Panc1 (cell line): ENCODE measurements around the gene TNPO2. TPM values are rescaled to one million over a fixed set of nuclear protein-coding genes. Genes with fewer than 3 reads are reported as not detected.

ENCODE experiments used
- ATAC-seq: fragments of 200-7000 bp; cut with Tn5 transposase; 2 replicates; pipeline ENCODE4 v1.9.1; 2020; ENCODE audit warnings: mild to moderate bottlenecking, moderate library complexity
- BruUV-seq: library from RNA; stranded (reverse); fragments of 400-500 nt; replicated peaks from 2 replicates; lab custom pipeline; 2021; lab: Mats Ljungman, UMichigan
- CTCF ChIA-PET: fragments of 300-600 bp; sonication (Branson Sonifier 250); formaldehyde crosslinking; loops from one replicate; lab custom pipeline; 2022; ENCODE audit warnings: antibody characterized with exemption; lab: Charles Lee
- POLR2A ChIA-PET: fragments of 300-600 bp; sonication (Branson Sonifier 250); formaldehyde crosslinking; loops from one replicate; lab custom pipeline; 2022; ENCODE audit warnings: antibody characterized with exemption; lab: Charles Lee
- DNase-seq: peaks from one replicate; pipeline ENCODE4 v3.0.0-alpha.2; 2010; ENCODE audit warnings: low read depth, low spot score
- H3K27ac ChIP-seq: 2 replicates; pipeline ENCODE4 v1.5.1; 2011; ENCODE audit warnings: mild to moderate bottlenecking, low read length, inconsistent platforms
- H3K27me3 ChIP-seq: fragments of 200-500 bp; sonication (Bioruptor generic); 2 replicates; pipeline ENCODE4 v1.6.0; 2014; ENCODE audit warnings: low read length, inconsistent platforms; ENCODE audit not compliant: control insufficient read depth, insufficient read depth
- H3K36me3 ChIP-seq: fragments of 200-500 bp; sonication (Bioruptor generic); 2 replicates; pipeline ENCODE4 v1.5.1; 2014; ENCODE audit warnings: inconsistent platforms, mild to moderate bottlenecking, low read length, moderate library complexity; ENCODE audit not compliant: control insufficient read depth, insufficient read depth
- H3K4me1 ChIP-seq: 2 replicates; pipeline ENCODE4 v1.5.1; 2011; ENCODE audit warnings: inconsistent platforms, mild to moderate bottlenecking, low read length, moderate library complexity; ENCODE audit not compliant: control insufficient read depth, insufficient read depth
- H3K4me3 ChIP-seq, 2 experiments: 2 replicates each; pipeline ENCODE4 v1.5.1; 2011 to 2012; ENCODE audit warnings: low read depth in 2 of 2, low read length in 2 of 2, mild to moderate bottlenecking in 2 of 2, inconsistent platforms in 1 of 2, moderate library complexity in 1 of 2
- H3K9me3 ChIP-seq: fragments of 200-500 bp; sonication (Bioruptor generic); 2 replicates; pipeline ENCODE4 v1.5.1; 2014; ENCODE audit warnings: low read depth, mild to moderate bottlenecking, inconsistent platforms, low read length, moderate library complexity; ENCODE audit not compliant: control insufficient read depth, insufficient read depth
- POLR2AphosphoS5 ChIP-seq: IDR thresholded peaks from 2 replicates; pipeline ENCODE4 v1.6.1; 2012; ENCODE audit warnings: mild to moderate bottlenecking, low read depth, low read length, moderate library complexity
- REST ChIP-seq, 2 experiments: IDR thresholded peaks; 2 replicates each; pipeline ENCODE4 v1.6.1; 2011 to 2012; ENCODE audit warnings: low read depth in 2 of 2, control low read depth in 1 of 2, low read length in 1 of 2, mild to moderate bottlenecking in 1 of 2, moderate library complexity in 1 of 2; ENCODE audit not compliant: insufficient read depth in 1 of 2
- SIN3A ChIP-seq: IDR thresholded peaks from 2 replicates; pipeline ENCODE4 v1.6.1; 2012; ENCODE audit warnings: low read depth, mild to moderate bottlenecking, low read length, moderate library complexity, borderline replicate concordance; ENCODE audit not compliant: insufficient read depth
- TCF7L2 ChIP-seq: IDR thresholded peaks from 2 replicates; pipeline ENCODE4 v1.6.1; 2011; ENCODE audit warnings: mild to moderate bottlenecking, low read depth, low read length, inconsistent platforms
- in situ Hi-C: cut with HindIII; loops from 2 replicates; pipeline ENCODE4 v1.10.0; 2016; ENCODE audit warnings: low sequenced_read_pairs, low pct_unique_long_range_greater_than_20kb
- intact Hi-C: fragments of 100-400 bp; cut with micrococcal nuclease; formaldehyde crosslinking; loops from one replicate; pipeline ENCODE4 v1.10.0; 2022; ENCODE audit not compliant: unreplicated experiment
- total RNA-seq: library from RNA; stranded (reverse); gene quantifications from one replicate; pipeline ENCODE4 v1.2.1, GENCODE V29; 2021; ENCODE audit not compliant: unreplicated experiment
- TF ChIP-seq, protein P1 (sequence below): fragments of 450-650 bp; IDR thresholded peaks from 2 replicates; pipeline ENCODE4 v1.5.1; 2017; ENCODE audit warnings: mild to moderate bottlenecking

Gene TNPO2
- total RNA-seq, 1 experiment from 2014 or later = 83.3 TPM

- ChIA-PET POLR2A (interaction anchor here (0.6 kb wide), 2 partner anchors 90 to 530 kb away, joined by 3 to 5 read pairs; partner anchors contain the start of gene ZNF20), CTCF (interaction anchor here (0.5 kb wide), 1 partner anchor 104 kb away, joined by 3 read pairs; no protein-coding TSS in a partner anchor)
- Histone ChIP-seq H3K36me3 (peaks cover 3% of the 10 kb centered on the region; the same call in 1 of the 2 replicates), H3K27ac (peak overlapping the region; percentile 98), H3K4me3 (peak overlapping the region; percentile 87 to 93), H3K27me3 (no peaks in the 10 kb centered on the region), H3K9me3 (no peaks in the 10 kb centered on the region), H3K4me1 (peaks cover 3% of the 10 kb centered on the region)
- intact Hi-C loops (loop anchor here (10.0 kb wide), 1 partner anchor 105 kb away; no protein-coding TSS in a partner anchor), in situ Hi-C loops (no loop called here)
- TF ChIP-seq SIN3A (no peak), REST (IDR thresholded peaks at IDR 0.05; ENCODE audit: insufficient read depth in 1 of 2, low read depth in 2 of 2, low read length in 1 of 2) (no peak), POLR2AphosphoS5 (no peak; the same call in 1 of the 2 replicates), TCF7L2 (no peak)
- TF ChIP-seq, protein P1, sequence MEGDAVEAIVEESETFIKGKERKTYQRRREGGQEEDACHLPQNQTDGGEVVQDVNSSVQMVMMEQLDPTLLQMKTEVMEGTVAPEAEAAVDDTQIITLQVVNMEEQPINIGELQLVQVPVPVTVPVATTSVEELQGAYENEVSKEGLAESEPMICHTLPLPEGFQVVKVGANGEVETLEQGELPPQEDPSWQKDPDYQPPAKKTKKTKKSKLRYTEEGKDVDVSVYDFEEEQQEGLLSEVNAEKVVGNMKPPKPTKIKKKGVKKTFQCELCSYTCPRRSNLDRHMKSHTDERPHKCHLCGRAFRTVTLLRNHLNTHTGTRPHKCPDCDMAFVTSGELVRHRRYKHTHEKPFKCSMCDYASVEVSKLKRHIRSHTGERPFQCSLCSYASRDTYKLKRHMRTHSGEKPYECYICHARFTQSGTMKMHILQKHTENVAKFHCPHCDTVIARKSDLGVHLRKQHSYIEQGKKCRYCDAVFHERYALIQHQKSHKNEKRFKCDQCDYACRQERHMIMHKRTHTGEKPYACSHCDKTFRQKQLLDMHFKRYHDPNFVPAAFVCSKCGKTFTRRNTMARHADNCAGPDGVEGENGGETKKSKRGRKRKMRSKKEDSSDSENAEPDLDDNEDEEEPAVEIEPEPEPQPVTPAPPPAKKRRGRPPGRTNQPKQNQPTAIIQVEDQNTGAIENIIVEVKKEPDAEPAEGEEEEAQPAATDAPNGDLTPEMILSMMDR = no peak
- no TSS peak for BruUV-seq
- ATAC-seq = peak; percentile 59
- peak; percentile 53 for DNase-seq
Observed at GRCh38 chr19:12669270-12670158, 54.2 kb downstream of the TNPO2 start.

- ATAC-seq (peak; percentile 8; the same call in 1 of the 2 replicates), DNase-seq (no peak)
- Histone ChIP-seq H3K27me3 (no peaks in the 10 kb centered on the region), H3K4me3 (peak overlapping the region; percentile 87 to 93), H3K36me3 (peaks cover 3% of the 10 kb centered on the region; the same call in 1 of the 2 replicates), H3K4me1 (peaks cover 3% of the 10 kb centered on the region), H3K9me3 (no peaks in the 10 kb centered on the region), H3K27ac (peak overlapping the region; percentile 98)
- TF ChIP-seq REST (IDR thresholded peaks at IDR 0.05; ENCODE audit: insufficient read depth in 1 of 2, low read depth in 2 of 2, low read length in 1 of 2) (no peak), TCF7L2 (no peak), SIN3A (0 out of 2 replicates have a peak, but pooled peaks have one; percentile 53)
- TF ChIP-seq, protein P1 = no peak
- ChIA-PET CTCF (interaction anchor here (0.5 kb wide), 1 partner anchor 104 kb away, joined by 3 read pairs; no protein-coding TSS in a partner anchor), POLR2A (interaction anchor here (0.6 kb wide), 1 partner anchor 529 kb away, joined by 3 read pairs; the partner anchor contains the start of gene ZNF20)
- in situ Hi-C loops (no loop called here), intact Hi-C loops (no loop called here)
- TSS peak; percentile 89 for BruUV-seq
Observed at GRCh38 chr19:12668932-12669269, 54.8 kb downstream of the TNPO2 start.
